EH (cell line): ENCODE data around the gene CAPN7.

Source experiments
- DNase-seq: peaks from one replicate; pipeline ENCODE4 v3.0.0-alpha.2; 2015; ENCODE audit warnings: low read depth

Gene CAPN7

DNA sequence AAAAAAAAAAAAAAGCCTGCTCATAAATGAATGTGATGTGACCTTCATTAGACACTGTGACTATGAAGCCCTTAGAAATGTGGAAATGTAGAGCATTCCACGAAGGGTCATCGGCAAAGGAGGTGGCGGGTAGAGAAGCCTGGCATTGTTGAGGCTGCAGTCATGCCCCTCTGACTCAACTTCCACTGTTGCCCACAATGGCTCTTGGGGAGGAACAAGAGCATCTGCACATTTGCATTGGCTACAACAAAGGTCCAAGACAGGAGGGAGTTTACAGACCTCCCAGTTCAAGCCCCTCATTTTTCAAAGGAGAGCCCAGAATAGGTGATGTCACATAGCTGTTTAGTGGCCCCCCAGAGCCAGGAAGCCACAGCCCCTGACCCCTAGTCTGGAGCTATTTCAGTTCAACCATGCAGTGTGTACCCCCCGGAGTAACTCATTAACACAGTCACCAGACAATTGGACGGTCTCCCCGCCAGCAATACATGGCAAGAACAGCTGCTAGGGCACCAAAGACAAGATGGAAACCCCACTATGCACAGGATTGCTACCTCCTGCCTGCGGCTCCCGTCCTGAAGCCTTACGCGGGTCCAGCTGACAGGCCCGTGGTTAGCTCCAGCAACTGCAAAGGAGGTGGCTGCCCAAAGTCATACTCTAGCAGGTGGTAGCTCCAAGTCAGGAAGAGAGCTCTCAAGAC is 70.1 kb downstream of the CAPN7 start:
- DNase-seq: peak; percentile 39

DNA sequence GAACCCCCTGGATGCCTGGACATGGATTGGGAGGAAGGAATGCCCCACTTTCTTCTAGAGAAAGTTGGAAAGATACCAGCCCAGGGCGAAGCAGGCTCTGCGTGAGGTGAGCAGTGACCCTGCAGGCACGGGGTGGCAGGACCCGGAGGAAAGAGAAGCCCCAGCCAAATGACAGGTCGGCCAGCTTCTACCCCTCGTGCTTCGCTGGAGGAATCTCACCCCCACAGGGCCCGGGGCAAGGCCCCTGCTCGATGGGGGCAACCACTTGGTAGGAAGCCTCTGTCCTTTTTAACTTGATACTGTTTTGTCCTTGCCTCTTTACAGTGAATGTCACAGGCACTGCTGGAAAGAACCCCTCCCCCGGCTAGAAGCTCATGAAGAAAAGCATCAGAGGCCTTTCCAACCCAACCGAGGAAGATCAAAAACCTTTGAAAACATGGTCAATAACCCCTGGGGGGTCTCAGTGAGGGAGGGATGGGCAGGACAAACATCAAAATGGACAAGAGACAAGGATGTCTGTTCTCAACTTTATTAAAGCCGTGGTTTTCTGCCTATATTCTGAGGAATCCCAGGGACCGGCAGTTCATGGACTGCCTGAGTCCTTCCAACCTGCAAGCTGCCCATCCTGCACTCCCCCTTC is 71.9 kb downstream of the CAPN7 start:
- DNase-seq: no peak

DNA sequence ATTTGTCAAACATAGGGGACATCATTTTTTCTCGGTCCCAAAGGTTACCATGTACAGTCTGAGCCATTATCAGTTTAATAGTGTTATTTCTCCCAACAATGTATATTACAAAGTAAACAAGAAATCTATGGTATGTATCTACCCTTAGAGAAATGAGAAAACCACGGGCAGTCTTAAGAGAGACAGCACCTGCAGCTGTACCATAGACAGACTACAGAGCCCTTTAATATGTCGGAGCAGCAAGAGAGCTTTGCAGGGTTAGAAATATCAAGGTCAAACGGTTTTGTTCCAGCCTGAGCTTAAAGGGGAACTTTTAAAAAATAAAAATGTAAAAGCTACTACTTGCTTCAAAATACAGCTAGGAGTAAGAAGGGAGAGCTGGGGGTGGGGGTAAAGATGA is 73.2 kb downstream of the CAPN7 start:
- DNase-seq: no peak

GRCh38 chr3:15279671-15280402 is 73.8 kb downstream of the CAPN7 start:
- DNase-seq: no peak

GRCh38 chr3:15280853-15281532 is 74.9 kb downstream of the CAPN7 start:
- DNase-seq: no peak

- DNase-seq: no peak
Measured at GRCh38 chr3:15281817-15282216, 75.8 kb downstream of the CAPN7 start.

- DNase-seq: no peak
Measured at GRCh38 chr3:15283702-15284101, 77.7 kb downstream of the CAPN7 start.

GRCh38 chr3:15284121-15284889 is 78.3 kb downstream of the CAPN7 start:
- DNase-seq: peak; percentile 37

DNA sequence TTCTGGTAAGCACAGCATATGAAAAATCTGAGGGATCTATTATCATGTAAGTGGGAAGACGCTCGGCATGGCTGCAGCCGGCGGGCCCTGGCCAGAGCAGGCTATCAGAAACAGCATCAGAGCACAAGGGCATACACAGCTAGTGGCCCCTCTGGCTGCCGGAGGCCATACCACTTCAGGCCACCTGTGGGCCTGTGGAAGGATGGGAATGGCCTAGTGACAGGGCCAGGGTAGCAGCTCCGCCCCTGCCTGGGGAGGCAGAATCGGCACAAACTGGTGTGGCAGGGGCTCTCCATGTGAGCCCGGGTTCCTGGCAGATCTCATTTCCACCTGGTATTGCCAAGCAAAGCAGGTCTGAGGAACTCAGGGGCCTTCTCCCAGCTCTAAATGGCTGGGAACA is 80.0 kb downstream of the CAPN7 start:
- DNase-seq: no peak

- DNase-seq: peak; percentile 82
Measured at GRCh38 chr3:15287565-15288330, 81.7 kb downstream of the CAPN7 start.

- DNase-seq: no peak
Measured at GRCh38 chr3:15288331-15289035, 82.4 kb downstream of the CAPN7 start.

GRCh38 chr3:15289661-15290060 is 83.6 kb downstream of the CAPN7 start:
- no peak for DNase-seq

DNA sequence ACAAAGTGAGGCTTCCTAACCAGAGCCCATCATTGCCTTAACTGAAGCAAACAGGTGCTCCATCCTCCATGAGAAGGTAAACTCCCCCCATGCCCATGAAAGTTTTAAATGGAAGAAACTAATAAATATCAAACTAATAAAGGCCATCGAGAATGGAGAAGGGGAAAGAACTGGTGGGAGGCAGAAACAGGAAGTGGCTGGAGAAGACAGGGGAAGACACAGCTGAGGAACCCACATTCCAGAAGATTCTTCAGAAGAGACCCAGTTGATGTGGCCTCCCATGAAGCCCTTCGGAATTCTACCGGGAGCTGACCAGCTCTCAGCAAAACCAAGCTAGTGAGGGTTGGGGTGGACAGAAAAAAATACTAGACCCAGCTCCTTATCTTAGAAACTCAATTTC is 84.7 kb downstream of the CAPN7 start:
- no peak for DNase-seq

GRCh38 chr3:15291589-15292541 is 85.8 kb downstream of the CAPN7 start:
- no peak for DNase-seq

GRCh38 chr3:15292765-15293522 is 86.9 kb downstream of the CAPN7 start:
- peak; percentile 85 for DNase-seq

DNA sequence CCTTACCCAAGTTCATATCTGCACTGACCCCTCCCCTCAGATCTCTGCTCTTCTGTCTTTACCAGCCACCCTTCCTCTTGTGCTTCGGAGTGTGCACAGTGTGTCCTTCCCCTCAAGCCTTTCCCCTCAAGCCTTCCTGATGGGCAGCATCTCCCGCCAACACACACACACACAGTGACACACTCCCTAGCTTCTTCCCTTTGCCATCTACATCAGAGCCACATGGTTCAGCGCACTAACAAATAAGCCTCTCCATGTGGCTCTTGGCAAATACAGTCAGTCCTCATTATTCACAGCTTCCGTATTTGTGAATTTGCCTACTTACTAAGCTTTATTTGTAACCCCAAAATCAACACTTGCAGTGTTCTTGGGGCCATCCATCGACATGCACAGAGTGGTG is 88.9 kb downstream of the CAPN7 start:
- no peak for DNase-seq

GRCh38 chr3:15295506-15295905 is 89.5 kb downstream of the CAPN7 start:
- DNase-seq: no peak

DNA sequence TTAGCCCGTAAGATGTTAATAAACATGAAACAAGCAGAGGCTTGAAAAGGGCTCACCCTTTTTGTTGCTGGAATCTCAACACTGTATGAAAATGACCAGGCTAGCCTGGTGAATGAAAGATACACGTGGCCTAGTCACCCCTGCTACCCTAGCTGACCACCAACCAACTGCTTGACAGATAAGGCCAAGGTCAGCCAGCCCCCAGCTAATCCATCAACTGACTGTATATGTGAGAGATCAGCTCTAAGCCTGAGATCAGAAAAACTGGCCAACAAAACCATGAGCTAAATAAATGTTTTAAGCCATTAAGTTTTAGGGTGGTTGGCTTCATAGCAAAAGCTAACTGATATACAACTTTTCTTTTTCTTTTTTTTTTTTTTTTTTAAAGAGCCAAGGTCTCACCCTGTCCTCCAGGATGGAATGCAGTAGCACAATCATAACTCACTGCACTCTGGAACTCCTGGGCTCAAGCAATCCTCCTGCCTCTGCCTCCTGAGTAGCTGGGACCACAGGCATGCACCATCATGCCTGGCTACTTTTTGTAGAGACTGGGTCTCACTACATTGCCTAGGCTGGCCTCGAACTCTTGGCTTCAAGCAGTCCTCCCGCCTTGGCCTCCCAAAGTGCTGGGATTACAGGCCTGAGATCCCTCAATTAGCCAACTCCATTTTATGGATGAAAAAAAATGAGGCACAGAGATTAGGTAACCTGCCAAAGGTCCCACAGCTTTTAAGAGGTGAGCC is 91.7 kb downstream of the CAPN7 start:
- DNase-seq: no peak
